NCI-H2107 treated with DMSO at 0.1 percent for 48 hours (cell line): ENCODE results near the gene PACRG.
A peak's percentile ranks its signal among the peaks of the same experiment; 100 is the strongest.
"Not testable (repeated sequence)": the region's sequence is repeated elsewhere in the genome, so short reads cannot be mapped to it uniquely, and the experiment has no call there.

Experiments used
- DNase-seq: peaks from one replicate; lab custom pipeline; 2025; ENCODE audit not compliant: unreplicated experiment; lab: John Stamatoyannopoulos, UW

Gene PACRG

DNA sequence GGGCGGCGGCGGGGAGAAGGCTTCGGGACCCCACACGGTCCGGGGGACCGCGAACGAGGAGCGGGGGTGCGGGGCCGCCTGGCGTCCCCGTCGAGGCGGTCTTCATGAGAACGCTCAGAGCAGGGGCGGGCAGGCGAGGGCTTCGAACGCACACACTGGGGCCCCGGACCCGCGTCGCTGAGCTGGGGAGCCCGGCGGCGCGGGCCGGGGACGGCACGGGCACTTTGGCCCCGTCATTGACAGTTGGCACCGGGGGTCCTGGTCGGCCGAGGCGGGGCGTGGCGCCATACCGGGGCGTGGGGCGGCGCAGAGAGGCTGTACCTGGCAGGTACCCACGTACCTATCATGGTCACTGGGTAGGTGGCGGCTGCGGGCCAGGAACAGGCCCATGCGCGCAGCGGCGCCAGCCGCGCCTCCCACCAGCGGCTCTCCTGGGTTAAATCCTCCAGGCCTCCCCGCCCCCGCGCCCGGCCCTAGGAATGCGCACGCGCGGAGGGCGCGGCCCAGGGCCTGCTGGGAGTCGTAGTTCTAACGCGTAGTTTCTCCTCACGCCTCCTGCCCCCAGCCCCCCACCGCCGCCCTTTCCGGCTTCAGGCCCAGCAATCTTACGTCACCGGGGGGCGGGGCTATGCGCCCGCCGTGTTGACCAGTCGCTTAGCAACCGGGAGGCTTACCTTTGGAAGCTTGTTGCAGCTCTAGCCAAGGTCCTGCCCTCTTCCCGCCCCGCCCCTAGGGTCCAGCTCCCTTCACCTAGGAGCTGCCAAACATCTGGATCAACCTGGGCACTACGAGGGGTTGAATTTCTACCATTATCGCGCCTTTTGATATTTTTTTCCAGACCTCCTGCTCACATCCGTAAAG lies at the start of gene PACRG, which contains the start of gene PRKN:
PACRG (plus strand) TSS at position 653 of the 861 bp plus-strand sequence.
PRKN (minus strand) TSS at position 445 of the 861 bp plus-strand sequence.
- peak; percentile 75 for DNase-seq

DNA sequence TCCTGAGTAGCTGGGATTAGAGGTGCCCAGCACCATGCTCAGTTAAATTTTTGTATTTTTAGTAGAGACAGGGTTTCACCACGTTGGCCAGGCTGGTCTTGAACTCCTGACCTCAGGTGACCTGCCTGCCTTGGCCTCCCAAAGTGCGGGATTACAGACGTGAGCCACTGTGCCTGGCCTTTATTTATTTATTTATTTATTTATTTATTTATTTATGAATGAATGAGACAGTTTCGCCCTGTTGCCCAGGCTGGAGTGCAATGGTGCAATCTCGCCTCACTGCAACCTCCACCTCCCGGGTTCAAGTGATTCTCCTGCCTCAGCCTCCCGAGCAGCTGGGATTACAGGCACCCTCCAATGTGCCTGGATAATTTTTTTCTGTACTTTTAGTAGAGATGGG lies 48.9 kb upstream of the PACRG start:
- DNase-seq = not testable (repeated sequence)

DNA sequence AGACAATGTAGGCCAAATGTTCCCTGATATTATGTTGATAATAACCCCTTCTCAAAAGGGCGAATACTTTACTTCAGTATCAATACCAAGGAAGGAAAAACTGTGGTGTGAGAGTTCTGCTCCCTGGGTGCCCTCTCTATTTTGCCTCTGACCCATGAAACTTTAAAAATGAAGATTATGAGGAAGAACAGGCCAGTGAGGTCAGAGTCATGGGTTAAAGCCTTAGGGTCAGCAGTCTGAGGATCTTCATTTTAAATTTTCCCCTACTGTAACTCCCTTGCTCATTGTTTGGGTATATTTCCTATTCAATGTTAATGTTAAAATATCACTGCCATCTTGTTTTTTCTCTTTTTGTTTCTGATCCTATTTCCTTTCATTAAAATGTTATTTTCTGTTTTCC lies 48.1 kb upstream of the PACRG start:
- no peak for DNase-seq

DNA sequence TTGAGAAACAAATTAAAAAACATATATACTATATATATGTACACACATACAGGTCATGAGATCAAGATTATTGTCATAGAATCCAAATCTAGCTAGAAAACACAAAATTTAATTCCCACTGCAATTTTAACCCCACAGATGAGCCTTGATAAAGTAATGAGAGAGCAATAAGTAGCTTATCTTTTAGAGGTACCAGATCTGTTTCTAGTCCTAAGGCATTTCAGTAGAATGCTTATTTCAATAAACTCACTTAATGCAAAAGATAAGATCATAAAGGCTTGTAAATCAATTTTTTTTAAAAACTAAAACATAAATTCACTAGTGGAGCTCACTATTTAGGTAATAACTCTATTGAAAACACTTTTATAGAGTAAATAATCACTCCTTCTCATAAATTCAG lies 47.4 kb upstream of the PACRG start:
- no peak for DNase-seq

DNA sequence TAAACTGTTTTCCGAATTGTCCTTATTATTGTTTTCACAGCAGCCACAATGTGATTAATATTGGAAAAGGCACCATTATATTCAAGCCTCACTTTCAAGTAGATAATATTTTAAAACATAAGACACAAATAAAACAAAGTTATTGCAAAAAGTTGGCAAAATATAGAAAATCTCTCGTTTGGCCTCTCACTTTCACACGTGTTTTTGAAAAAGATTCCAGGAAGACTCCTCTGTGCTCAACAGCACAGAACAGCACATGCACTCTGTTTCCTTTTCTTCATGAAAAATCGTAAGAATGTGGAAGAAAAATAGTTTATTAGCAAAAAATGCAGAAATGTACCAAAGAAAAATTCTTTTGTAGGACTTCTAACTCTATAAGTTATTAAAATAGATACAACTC lies 46.9 kb upstream of the PACRG start:
- DNase-seq = no peak

DNA sequence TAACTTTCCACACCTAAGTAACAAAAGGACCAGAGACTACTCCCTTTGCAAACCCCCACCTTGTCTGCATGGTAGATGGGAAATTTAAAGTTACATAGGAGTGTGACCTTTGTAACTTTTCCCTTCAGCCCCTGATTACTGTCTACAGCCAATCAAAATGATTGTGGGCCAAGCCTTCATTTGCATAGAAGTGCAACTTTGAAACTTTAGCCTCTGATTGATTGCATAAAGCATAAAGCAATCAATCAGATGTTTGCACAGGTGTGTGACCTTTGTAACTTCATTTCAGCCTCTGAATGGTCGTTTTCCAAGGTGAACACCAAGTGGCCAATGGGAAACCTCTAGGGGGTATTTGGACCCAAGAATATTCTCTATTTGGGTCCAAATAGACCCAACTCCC lies 46.3 kb upstream of the PACRG start:
- no peak for DNase-seq

DNA sequence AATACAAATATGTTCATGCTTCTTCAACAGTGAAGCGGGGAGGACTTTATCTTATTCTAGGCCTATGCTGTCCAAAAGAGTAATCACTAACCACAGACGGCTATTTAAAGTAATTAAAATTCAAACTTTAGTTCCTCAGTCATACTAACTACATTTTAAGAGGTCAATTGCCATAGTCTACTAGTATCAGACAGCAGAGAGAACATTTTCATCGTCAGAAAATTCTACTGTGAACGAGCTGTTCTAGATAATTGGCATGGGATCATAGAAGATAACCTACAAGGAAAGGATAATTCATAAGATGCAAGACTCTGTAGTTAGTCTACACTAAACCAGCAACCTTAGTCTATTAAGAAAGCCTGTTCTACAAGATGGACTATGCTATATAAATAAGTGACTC lies 44.6 kb upstream of the PACRG start:
- no peak for DNase-seq

DNA sequence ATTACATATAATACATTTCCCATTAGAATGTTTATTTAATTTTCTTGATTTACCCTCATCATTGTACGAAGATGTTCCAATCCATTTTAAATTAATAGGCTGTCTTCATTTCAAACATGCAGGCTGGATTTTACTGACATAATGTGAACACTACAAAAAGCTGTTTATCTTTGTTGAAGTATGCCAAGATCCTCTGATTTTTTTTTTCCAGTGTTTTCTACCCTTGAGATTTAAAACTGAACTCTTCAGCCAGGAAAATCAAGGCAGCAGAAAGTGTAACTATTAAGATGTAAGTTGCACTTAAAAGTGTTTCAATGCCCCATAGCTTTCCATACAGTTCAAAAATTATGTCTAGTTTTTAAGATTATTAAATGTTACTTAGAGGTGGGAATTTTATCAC lies 43.7 kb upstream of the PACRG start:
- no peak for DNase-seq

DNA sequence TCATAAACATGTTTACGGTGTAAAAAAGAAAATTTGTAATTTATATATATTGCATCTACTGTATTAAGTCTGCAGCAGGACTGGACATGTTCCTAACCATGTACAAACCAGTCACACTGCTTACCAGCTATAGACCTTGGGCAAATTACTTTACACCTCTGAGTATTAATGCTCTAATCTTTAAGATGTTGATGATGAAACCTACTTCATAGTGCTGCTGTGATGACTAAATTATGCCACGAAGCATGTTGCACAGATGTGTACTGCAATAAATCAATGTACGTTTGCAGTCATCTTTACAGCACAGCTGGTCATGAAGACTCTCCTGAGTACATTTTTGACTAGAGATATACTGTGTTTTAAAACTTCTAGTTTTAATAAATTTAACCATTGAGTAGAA lies 42.8 kb upstream of the PACRG start:
- DNase-seq = no peak

DNA sequence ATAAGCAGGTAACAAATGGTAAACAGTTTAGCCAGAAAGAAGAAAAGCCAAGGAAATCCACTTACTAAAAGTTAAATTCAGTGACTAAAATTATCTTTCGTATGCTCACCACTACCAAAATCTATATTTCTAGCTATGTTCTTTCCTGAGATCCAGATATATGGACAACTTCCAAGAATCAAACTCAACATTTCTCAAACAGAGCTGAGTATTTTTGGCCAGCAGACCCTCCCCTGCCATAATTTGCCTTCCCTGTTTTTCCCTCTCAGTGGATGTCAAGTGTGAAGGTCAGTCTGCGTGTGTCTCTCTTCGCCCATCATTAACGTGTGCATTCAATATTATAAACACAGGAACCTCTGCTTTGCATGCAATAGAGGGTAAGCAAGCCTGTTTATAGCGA lies 42.2 kb upstream of the PACRG start:
- DNase-seq = no peak

DNA sequence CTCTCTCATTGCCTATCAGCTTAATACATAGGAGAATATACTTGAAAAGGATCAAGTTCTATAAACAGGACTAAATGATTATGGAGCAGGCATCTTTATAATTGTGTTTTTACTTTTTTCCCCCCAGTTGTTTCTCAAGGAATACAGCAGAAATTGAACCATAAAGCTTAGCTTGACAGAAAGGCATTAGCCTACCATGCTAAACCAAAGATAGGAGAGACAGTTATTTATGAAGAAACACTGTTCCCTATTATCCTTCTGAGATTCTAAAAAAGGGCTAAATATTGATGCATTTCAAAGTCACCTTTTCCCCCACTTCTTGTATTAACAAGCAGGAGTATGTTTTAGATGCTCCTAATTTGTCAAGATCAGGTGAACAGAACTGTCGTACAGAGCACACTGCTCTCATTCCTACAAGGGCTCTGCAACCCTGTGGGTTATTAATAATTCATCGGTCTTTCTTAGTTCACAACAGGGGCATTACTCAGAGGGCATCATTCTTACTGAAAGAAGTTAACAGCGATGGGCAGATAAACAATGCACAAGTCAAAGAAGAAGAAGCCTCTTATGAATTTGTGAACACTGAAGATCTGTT lies 38.9 kb upstream of the PACRG start:
- DNase-seq = no peak

DNA sequence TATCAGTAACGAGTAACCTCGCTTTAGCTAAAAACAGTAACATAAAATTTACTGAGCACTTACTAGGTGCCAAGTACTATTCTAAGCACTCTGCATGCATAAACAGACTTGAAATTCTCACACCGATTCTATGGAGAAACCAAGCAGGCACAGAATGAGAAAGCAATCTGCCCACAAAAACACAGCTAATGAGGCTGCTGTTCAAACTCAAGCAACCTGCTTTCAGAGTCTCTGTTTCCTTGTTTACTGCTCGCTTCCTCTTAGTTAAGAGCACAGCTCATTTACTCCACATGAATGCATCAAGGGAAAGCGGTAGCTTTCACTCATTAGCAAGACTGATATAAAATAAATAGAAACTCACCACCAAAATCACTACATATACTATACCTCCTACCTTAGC lies 37.6 kb upstream of the PACRG start:
- DNase-seq = no peak

DNA sequence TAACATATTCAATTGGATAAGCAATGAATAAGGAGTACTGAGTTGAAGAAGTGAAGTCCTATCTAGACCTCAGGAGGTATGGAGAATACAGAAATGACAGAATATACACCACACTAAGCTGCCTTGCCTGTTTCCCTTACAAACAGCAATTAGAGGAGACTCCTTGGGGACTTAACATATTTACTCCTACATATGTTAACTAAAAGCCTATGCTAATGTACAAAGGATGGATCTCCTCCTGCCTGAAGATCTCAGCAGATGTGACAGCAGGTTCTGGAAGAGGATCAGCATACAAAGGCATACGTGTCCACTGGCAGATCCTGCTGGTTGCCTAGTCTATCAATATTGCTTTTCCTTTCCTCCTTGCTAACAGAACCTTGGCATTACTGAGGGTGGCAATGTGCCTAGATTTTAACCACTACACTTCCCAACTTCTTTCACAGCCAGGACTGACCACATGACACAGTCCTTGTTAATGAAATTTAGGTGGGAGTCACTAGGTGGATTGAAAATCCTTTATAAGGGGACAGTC lies 29.8 kb upstream of the PACRG start:
- no peak for DNase-seq

DNA sequence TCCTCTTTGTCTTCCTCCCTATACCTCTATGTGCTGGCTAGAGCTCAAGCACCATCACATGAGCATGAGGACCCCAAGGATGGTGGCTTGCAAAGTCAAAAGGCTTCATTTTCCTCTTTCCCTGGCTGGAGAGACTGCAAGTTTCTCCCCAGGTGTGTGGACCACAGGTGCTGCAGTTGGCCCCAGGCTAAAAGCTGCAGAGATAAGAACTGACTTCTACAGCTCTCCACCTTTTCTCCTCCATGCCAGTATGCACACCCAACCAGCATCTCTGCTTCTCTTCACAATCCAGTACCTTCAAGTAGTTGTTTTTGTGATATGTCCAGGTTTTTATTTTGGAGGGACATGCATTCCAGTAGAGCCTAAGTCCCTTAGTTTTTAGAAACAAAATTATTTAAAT lies 29.3 kb upstream of the PACRG start:
- no peak for DNase-seq

DNA sequence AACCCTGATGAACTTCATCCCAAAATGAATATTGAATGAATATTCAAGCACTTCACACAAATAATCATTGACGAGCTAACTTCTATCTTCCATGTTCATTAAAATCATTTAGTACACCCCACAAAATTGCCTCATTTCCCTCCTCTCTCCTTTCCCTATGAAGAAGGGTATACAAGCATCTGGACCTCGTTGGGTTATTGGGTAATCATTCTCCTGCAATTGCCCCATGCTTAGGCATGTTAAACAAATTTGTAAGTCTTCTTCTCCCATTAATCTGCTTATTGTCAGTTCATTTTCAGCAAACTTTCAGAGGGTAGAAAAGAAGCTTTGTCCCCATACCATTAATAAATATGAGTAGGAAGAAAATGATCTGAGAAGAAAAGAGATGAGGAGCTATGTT lies 27.8 kb upstream of the PACRG start:
- DNase-seq = no peak

DNA sequence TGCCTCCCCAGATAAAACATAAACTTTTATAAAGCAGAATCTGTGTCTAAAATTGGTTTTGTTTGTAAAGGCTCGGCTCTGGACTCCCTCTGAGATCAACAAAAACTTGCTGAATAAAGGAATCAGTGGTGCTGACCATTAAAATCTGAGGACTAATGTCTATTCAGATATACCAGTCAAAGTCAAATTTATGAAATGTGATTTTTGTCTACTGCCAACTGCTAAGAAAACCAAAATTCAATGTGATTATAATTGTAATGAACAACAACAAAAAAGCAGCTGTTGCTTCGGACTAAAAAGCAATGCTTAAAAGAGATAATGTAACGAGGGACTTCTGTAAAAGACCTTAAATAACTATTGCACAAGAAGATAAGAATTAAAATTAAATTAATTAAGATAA lies 26.8 kb upstream of the PACRG start:
- DNase-seq = no peak

DNA sequence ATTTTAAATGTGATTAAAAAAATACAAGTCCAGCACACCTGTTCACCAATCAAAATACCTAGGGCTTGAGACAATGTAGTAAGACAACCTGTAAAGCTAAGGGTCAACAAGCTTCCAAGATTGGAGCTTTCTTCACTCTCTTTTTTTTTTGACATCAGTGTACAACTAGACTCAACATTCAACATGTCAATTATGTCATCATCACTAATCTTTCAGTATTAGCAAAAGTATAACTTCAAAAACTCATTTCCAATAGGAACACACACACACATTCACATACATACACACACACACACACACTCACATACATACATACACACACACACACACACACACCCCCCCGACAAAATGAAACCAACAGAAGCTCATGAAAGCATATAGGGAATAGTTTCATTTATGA lies 26.2 kb upstream of the PACRG start:
- no peak for DNase-seq

DNA sequence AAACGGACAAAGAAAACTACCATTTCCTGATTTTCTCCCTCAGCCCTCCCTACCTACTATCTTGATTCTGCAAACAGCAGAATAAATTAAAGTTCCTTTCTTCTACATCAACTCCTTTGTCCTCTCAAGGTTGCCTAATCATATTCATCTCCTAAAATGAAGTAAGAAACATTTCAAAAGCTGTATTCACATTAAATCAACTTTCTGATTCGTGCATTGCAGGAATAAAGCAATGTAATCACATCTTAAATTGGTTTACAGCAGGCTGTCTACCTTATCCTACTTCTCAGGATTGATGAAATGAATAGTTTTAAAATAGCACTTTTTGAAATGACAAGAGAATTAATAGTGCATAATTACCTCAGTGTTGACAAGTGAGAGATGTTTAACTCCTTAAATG lies 25.3 kb upstream of the PACRG start:
- no peak for DNase-seq

DNA sequence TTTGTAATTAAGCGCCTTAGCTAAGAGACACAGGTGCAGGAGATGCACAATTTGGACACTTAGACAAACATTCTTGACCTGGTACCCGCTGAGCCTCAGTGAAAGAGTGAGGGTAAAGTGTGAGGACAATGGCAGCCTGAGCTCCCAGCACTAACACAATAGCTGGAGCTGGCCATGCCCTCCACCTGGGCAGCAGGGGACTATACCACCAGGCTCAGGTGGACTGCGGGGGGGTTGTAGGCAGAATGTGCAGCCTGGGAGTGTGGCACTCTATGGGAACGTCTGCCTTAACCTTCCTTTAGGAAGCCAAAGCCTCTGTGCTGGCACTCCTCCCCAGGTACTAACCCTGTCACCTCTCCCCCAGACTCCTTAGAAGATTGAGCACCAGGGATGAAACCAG lies 23.8 kb upstream of the PACRG start:
- DNase-seq = no peak

DNA sequence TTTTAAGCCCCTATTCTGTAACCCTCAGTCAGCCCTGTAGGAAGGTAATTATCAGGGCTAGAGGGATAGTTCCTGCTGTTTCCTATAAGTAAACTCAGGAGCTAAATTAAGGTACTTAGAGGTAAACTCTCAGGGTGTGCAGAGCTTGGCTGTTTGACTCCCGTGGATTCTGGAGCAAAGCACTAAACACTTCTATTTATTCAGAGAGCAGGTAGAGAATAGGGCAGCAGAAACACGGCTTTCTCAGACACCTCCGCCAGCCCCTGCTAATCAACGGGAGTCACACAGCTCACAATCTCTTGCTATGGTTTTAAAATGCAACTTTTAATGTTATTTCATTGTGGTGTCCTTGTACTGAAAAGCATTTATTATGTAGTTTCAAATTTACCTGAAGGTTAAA lies 22.0 kb upstream of the PACRG start:
- no peak for DNase-seq

DNA sequence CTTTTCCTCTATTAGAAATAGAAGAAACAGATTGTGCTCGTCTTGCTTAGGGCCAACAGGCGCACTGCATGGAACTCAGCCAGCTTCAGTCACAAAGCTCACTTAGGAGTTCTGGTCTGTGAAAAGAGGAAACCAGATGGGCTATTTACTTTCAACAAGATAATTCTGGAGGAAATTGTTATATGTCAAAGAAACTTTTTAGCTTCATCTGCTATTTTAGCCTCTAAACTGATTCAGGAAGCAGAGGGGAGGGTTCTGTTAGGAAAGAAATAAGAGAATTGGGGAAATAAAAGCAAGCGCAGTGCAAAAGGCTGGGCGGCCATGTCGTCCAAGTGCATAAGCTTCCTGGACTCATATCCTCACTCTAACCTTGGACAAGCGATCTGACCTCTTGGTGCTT lies 21.5 kb upstream of the PACRG start:
- no peak for DNase-seq

DNA sequence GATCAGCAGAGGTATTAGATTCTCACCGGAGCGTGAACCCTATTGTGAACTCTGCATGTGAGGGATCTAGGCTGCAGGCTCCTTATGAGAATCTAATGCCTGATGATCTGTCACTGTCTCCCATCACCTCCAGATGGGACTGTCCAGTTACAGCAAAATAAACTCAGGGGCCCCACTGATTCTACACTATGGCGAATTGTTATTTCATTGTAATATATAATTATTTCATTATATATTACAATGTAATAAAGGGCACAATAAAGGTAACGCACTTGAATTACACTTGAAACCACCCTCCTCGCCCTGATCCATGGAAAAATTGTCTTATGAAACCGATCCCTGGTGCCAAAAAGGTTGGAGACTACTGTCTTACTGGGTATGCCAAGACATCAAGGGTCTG lies 18.8 kb upstream of the PACRG start:
- DNase-seq = no peak

DNA sequence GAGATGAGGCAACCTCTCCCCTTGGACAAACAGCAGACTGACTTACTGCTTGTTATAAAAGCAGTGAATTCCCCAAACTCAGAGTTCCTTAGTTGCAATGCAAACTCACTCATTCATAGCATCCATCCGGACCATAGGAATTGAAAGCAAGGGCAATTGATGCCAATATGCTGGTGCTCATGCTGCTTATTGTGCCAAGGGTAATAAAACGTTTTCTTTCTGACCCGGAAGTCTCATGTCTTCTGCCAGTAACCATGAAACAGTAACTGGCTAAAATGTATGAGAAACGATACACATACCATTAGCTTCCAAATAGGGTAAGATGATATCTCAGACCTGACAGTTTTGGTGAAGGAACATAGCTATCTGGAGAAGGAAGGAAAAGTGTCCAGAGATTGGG lies 18.3 kb upstream of the PACRG start:
- DNase-seq = no peak
